Astrocyte (in vitro differentiated cells and primary cell): ENCODE results near the gene KCNK5. TPM values are rescaled to one million over a fixed set of nuclear protein-coding genes. Genes with fewer than 3 reads are reported as not detected.

Source experiments
- DNase-seq: peaks from one replicate; pipeline ENCODE4 v3.0.0-alpha.2; 2010; ENCODE audit warnings: low read depth
- FAIRE-seq: peaks from 2 replicates; lab custom pipeline; 2011; peaks lifted over from hg19 to GRCh38; lab: Jason Lieb, UNC
- H2AFZ ChIP-seq: 2 replicates; pipeline ENCODE4 v1.6.0; 2012; ENCODE audit warnings: low read depth, low read length, inconsistent platforms
- H3K27ac ChIP-seq: 2 replicates; pipeline ENCODE4 v1.5.1; 2011; ENCODE audit warnings: low read depth, low read length, inconsistent platforms
- H3K27me3 ChIP-seq: 2 replicates; pipeline ENCODE4 v1.6.0; 2011; ENCODE audit warnings: low read length, inconsistent platforms; ENCODE audit not compliant: insufficient read depth
- H3K36me3 ChIP-seq: 2 replicates; pipeline ENCODE4 v1.5.1; 2011; ENCODE audit warnings: low read length, inconsistent platforms; ENCODE audit not compliant: insufficient read depth
- H3K4me1 ChIP-seq: 2 replicates; pipeline ENCODE4 v1.5.1; 2011; ENCODE audit warnings: low read length, inconsistent platforms; ENCODE audit not compliant: insufficient read depth
- H3K4me2 ChIP-seq: 2 replicates; pipeline ENCODE4 v1.6.0; 2012; ENCODE audit warnings: low read length, inconsistent platforms
- H3K4me3 ChIP-seq: 2 replicates; pipeline ENCODE4 v1.5.1; 2011; ENCODE audit warnings: low read depth, mild to moderate bottlenecking, low read length, inconsistent platforms; ENCODE audit not compliant: insufficient read depth
- H3K79me2 ChIP-seq: 2 replicates; pipeline ENCODE4 v1.6.0; 2012; ENCODE audit warnings: mild to moderate bottlenecking, low read length, inconsistent platforms; ENCODE audit not compliant: insufficient read depth
- H3K9ac ChIP-seq: 2 replicates; pipeline ENCODE4 v1.6.0; 2012; ENCODE audit warnings: mild to moderate bottlenecking, low read length, inconsistent platforms
- H3K9me3 ChIP-seq: 2 replicates; pipeline ENCODE4 v1.5.1; 2012; ENCODE audit warnings: low read depth, mild to moderate bottlenecking, low read length, inconsistent platforms; ENCODE audit not compliant: insufficient read depth
- H4K20me1 ChIP-seq: 2 replicates; pipeline ENCODE4 v1.6.0; 2012; ENCODE audit warnings: low read length, inconsistent platforms; ENCODE audit not compliant: insufficient read depth
- H3K27ac Mint-ChIP-seq: one replicate; pipeline ENCODE4 v1.8.0; 2021; ENCODE audit warnings: mild to moderate bottlenecking, mixed read lengths; ENCODE audit not compliant: unreplicated experiment
- H3K27me3 Mint-ChIP-seq: one replicate; pipeline ENCODE4 v1.8.0; 2021; ENCODE audit warnings: low read depth, mixed read lengths; ENCODE audit not compliant: unreplicated experiment
- H3K36me3 Mint-ChIP-seq: one replicate; pipeline ENCODE4 v1.8.0; 2021; ENCODE audit warnings: low read depth, mixed read lengths; ENCODE audit not compliant: unreplicated experiment
- H3K4me1 Mint-ChIP-seq: one replicate; pipeline ENCODE4 v1.8.0; 2021; ENCODE audit warnings: low read depth, mixed read lengths; ENCODE audit not compliant: unreplicated experiment
- H3K4me3 Mint-ChIP-seq: one replicate; pipeline ENCODE4 v1.8.0; 2021; ENCODE audit warnings: mild to moderate bottlenecking, moderate library complexity, mixed read lengths; ENCODE audit not compliant: unreplicated experiment
- H3K9me3 Mint-ChIP-seq: one replicate; pipeline ENCODE4 v1.8.0; 2021; ENCODE audit warnings: mild to moderate bottlenecking, mixed read lengths; ENCODE audit not compliant: unreplicated experiment
- EZH2 ChIP-seq: IDR thresholded peaks from 2 replicates; pipeline ENCODE4 v1.6.1; 2012; ENCODE audit warnings: mild to moderate bottlenecking, low read length, inconsistent platforms; ENCODE audit not compliant: insufficient read depth
- total RNA-seq: library from RNA; stranded (reverse); gene quantifications from 2 replicates; pipeline ENCODE4 v1.2.1, GENCODE V29; 2021
- TF ChIP-seq, protein P1 (sequence below): IDR thresholded peaks from 2 replicates; pipeline ENCODE4 v1.5.1; 2011; ENCODE audit warnings: low read depth, mild to moderate bottlenecking, inconsistent platforms, low read length, moderate library complexity; ENCODE audit not compliant: insufficient read depth

KCNK5 gene
- total RNA-seq, 1 donor from 2014 or later, result 0.14 TPM

DNA sequence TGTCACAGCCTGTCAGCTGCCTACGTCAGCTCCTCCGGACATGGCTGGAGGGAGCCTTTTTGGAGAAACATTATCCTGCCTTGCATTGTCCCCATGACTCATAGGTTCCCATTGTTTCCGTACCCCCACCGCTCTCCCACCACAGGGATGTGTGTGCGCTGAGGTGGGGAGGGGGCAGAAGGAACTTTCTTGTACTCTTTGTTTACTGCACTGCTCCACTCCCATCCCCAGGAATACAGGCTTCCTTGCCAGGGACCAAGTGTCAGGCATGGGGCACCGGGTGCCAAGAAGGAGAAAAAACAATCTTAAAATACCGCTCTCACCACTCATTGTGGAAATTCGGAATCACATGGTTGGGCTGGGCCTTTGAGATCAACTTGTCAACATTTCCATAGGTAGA lies 51.0 kb downstream of the KCNK5 start:
- Histone ChIP-seq H4K20me1 (no peaks in the 10 kb centered on the region), H3K27me3 (no peaks in the 10 kb centered on the region), H2AFZ (no peak overlapping the region), H3K9me3 (no peaks in the 10 kb centered on the region), H3K4me2 (no peak overlapping the region), H3K36me3 (no peaks in the 10 kb centered on the region), H3K27ac (no peak overlapping the region), H3K4me3 (no peak overlapping the region), H3K9ac (no peak overlapping the region), H3K4me1 (no peaks in the 10 kb centered on the region), H3K79me2 (no peaks in the 10 kb centered on the region)
- Mint-ChIP-seq H3K4me3 (no peak overlapping the region), H3K36me3 (no peaks in the 10 kb centered on the region), H3K4me1 (no peaks in the 10 kb centered on the region), H3K27ac (no peak overlapping the region), H3K27me3 (peaks cover 5% of the 10 kb centered on the region), H3K9me3 (peaks cover 14% of the 10 kb centered on the region)
- no peak for DNase-seq
- no peak for FAIRE-seq
- TF ChIP-seq EZH2, result no peak
- TF ChIP-seq, protein P1, sequence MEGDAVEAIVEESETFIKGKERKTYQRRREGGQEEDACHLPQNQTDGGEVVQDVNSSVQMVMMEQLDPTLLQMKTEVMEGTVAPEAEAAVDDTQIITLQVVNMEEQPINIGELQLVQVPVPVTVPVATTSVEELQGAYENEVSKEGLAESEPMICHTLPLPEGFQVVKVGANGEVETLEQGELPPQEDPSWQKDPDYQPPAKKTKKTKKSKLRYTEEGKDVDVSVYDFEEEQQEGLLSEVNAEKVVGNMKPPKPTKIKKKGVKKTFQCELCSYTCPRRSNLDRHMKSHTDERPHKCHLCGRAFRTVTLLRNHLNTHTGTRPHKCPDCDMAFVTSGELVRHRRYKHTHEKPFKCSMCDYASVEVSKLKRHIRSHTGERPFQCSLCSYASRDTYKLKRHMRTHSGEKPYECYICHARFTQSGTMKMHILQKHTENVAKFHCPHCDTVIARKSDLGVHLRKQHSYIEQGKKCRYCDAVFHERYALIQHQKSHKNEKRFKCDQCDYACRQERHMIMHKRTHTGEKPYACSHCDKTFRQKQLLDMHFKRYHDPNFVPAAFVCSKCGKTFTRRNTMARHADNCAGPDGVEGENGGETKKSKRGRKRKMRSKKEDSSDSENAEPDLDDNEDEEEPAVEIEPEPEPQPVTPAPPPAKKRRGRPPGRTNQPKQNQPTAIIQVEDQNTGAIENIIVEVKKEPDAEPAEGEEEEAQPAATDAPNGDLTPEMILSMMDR, result no peak

DNA sequence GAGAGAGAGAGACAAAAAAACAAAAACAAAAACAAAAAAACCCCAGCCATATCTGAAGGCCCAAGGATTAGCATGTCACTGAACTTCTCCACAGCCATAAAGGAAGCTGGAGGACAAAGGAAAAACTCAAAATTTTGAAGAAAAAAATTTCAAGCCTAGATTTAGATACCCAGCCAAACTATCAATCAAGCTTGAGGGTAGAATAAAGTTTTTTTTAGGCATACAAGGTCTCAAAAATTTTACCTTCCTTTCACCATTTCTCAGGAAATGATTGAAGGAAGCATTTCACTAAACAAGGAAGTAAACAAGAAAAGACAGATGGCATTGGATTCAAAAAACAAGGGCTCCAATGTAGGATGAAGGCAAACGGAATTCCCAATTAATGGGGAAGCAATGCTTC lies 52.1 kb downstream of the KCNK5 start:
- no peak for TF ChIP-seq EZH2
- TF ChIP-seq, protein P1, result no peak
- no peaks in the 10 kb centered on the region for H3K9me3 ChIP-seq

DNA sequence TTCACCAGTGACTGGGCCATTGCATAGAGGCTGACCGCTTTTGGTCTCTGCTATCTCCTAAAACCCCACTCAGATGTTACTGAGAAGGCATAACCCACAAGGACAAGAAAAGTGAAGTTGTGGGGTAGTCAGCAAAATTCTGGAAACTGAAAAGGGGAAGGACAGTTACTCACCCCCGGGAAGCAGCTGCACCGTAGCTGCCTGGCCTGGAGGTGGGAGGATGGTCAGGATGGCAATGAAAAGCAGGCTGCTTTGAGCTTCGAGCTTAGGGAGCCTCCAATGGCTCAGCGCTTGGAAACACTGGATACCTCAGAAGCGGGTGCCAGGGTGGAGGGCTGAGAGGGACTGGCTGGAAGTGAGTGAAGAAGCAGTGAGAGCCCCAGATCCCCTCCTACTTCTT lies 56.0 kb downstream of the KCNK5 start:
- peaks cover 15% of the 10 kb centered on the region for H3K9me3 Mint-ChIP-seq
- no peaks in the 10 kb centered on the region for H3K36me3 Mint-ChIP-seq
- no peak overlapping the region for H3K27ac Mint-ChIP-seq
- H2AFZ ChIP-seq, result no peak overlapping the region
- no peaks in the 10 kb centered on the region for H3K36me3 ChIP-seq
- H3K27me3 ChIP-seq, result no peaks in the 10 kb centered on the region
- H3K9ac ChIP-seq, result no peak overlapping the region
- H3K4me1 ChIP-seq, result no peaks in the 10 kb centered on the region
- H3K27me3 Mint-ChIP-seq, result peaks cover 21% of the 10 kb centered on the region
- no peak overlapping the region for H3K4me3 ChIP-seq
- no peak overlapping the region for H3K4me2 ChIP-seq
- no peaks in the 10 kb centered on the region for H3K79me2 ChIP-seq
- FAIRE-seq (no peak), DNase-seq (no peak)
- no peaks in the 10 kb centered on the region for H3K4me1 Mint-ChIP-seq
- TF ChIP-seq EZH2, result no peak
- TF ChIP-seq, protein P1, result no peak
- no peaks in the 10 kb centered on the region for H4K20me1 ChIP-seq
- no peaks in the 10 kb centered on the region for H3K9me3 ChIP-seq
- no peak overlapping the region for H3K27ac ChIP-seq
- no peak overlapping the region for H3K4me3 Mint-ChIP-seq

More for the DNA sequence above, 52.1 kb downstream of the KCNK5 start:
- H3K27ac ChIP-seq, result no peak overlapping the region
- Mint-ChIP-seq H3K27me3 (peaks cover 2% of the 10 kb centered on the region), H3K4me1 (no peaks in the 10 kb centered on the region), H3K4me3 (no peak overlapping the region), H3K36me3 (no peaks in the 10 kb centered on the region), H3K27ac (no peak overlapping the region), H3K9me3 (peaks cover 14% of the 10 kb centered on the region)
- FAIRE-seq (no peak), DNase-seq (no peak)
- H2AFZ ChIP-seq, result no peak overlapping the region
- no peak overlapping the region for H3K4me3 ChIP-seq
- no peaks in the 10 kb centered on the region for H4K20me1 ChIP-seq
- no peaks in the 10 kb centered on the region for H3K4me1 ChIP-seq
- H3K36me3 ChIP-seq, result no peaks in the 10 kb centered on the region
- no peaks in the 10 kb centered on the region for H3K27me3 ChIP-seq
- no peak overlapping the region for H3K4me2 ChIP-seq
- H3K79me2 ChIP-seq, result no peaks in the 10 kb centered on the region
- no peak overlapping the region for H3K9ac ChIP-seq
